ENCODE measurements around the gene CLMN. TPM values are rescaled to one million over a fixed set of nuclear protein-coding genes. Genes with fewer than 3 reads are reported as not detected.

CLMN gene
- total RNA-seq, 1 donor from 2014 or later, result 6.3 TPM

DNA sequence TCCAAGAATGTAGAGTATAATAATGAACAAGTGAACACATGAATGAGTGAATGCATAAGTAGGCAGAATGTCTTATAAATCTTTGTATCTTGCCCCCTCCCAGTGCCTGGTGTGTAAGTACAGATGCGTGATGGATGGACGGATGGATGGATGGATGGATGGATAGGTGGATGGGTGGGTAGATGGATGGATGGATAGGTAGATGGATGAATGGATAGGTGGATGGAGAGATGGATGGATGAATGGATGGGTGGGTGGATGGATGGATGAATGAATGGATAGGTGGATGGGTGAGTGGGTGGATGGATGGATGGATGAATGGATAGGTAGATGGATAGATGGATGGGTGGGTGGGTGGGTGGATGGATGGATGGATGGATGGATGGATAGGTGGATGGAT, 74.4 kb downstream of the CLMN start:
- peaks cover 8% of the 10 kb centered on the region for H3K4me1 ChIP-seq
- H3K27me3 ChIP-seq, result no peaks in the 10 kb centered on the region
- H3K27ac ChIP-seq, result no peak overlapping the region
- H4K20me1 ChIP-seq (ENCODE audit: low read depth), result no peaks in the 10 kb centered on the region
- no peaks in the 10 kb centered on the region for H3K36me3 ChIP-seq
- Mint-ChIP-seq H3K27ac (no peak overlapping the region), H3K36me3 (no peaks in the 10 kb centered on the region), H3K4me1 (peaks cover 27% of the 10 kb centered on the region), H3K4me3 (no peak overlapping the region), H3K9me3 (peaks cover 2% of the 10 kb centered on the region), H3K27me3 (ENCODE audit: insufficient read depth, low read depth) (peaks cover 2% of the 10 kb centered on the region)
- TF ChIP-seq, protein P1, sequence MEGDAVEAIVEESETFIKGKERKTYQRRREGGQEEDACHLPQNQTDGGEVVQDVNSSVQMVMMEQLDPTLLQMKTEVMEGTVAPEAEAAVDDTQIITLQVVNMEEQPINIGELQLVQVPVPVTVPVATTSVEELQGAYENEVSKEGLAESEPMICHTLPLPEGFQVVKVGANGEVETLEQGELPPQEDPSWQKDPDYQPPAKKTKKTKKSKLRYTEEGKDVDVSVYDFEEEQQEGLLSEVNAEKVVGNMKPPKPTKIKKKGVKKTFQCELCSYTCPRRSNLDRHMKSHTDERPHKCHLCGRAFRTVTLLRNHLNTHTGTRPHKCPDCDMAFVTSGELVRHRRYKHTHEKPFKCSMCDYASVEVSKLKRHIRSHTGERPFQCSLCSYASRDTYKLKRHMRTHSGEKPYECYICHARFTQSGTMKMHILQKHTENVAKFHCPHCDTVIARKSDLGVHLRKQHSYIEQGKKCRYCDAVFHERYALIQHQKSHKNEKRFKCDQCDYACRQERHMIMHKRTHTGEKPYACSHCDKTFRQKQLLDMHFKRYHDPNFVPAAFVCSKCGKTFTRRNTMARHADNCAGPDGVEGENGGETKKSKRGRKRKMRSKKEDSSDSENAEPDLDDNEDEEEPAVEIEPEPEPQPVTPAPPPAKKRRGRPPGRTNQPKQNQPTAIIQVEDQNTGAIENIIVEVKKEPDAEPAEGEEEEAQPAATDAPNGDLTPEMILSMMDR (IDR thresholded peaks at IDR 0.05), result no peak
- TF ChIP-seq EZH2 (IDR thresholded peaks at IDR 0.05) (no peak), EZH2phosphoT487 (IDR thresholded peaks at IDR 0.05) (no peak)
- no peak overlapping the region for H3K4me2 ChIP-seq
- no peak overlapping the region for H3K9ac ChIP-seq
- no peak for DNase-seq (ENCODE audit: low spot score)
- H3K79me2 ChIP-seq (ENCODE audit: low read depth), result no peaks in the 10 kb centered on the region
- no peak overlapping the region for H3K4me3 ChIP-seq
- no peak overlapping the region for H2AFZ ChIP-seq (replicated peaks)
- no peaks in the 10 kb centered on the region for H3F3A ChIP-seq (ENCODE audit: low read depth)
- H3K9me3 ChIP-seq (ENCODE audit: low read depth), result no peaks in the 10 kb centered on the region

DNA sequence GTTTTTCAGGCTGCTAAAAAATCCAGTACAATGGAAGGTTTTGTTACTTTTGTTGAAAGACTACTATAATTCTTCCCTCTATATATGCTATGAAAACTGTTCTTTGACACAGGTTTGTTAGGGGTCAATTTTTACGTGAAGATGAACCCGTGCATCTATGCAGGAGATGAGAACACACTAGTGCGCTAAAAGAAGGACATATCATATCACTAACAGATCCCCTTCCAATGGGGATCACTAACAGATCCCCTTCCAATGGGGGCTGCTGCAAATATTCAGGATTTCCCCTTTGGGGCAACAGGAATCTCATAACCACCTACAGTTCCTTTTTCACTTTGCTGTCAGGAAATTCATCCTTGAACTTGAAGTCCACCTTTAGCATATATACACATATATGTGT, 75.1 kb downstream of the CLMN start:
- Histone ChIP-seq H3K4me2 (no peak overlapping the region), H3K36me3 (no peaks in the 10 kb centered on the region), H3K4me3 (no peak overlapping the region), H3K79me2 (ENCODE audit: low read depth) (no peaks in the 10 kb centered on the region), H3K4me1 (peaks cover 1% of the 10 kb centered on the region), H4K20me1 (ENCODE audit: low read depth) (no peaks in the 10 kb centered on the region), H3K9me3 (ENCODE audit: low read depth) (no peaks in the 10 kb centered on the region), H3K9ac (no peak overlapping the region), H3K27me3 (no peaks in the 10 kb centered on the region), H3K27ac (no peak overlapping the region), H3F3A (ENCODE audit: low read depth) (no peaks in the 10 kb centered on the region), H2AFZ (replicated peaks) (no peak overlapping the region)
- peaks cover 19% of the 10 kb centered on the region for H3K4me1 Mint-ChIP-seq
- no peak for TF ChIP-seq EZH2phosphoT487 (IDR thresholded peaks at IDR 0.05)
- TF ChIP-seq, protein P1 (IDR thresholded peaks at IDR 0.05), result no peak
- no peak for TF ChIP-seq EZH2 (IDR thresholded peaks at IDR 0.05)
- peaks cover 2% of the 10 kb centered on the region for H3K9me3 Mint-ChIP-seq
- H3K27me3 Mint-ChIP-seq (ENCODE audit: insufficient read depth, low read depth), result peaks cover 2% of the 10 kb centered on the region
- DNase-seq (ENCODE audit: low spot score), result no peak
- H3K36me3 Mint-ChIP-seq, result no peaks in the 10 kb centered on the region
- no peak overlapping the region for H3K4me3 Mint-ChIP-seq
- H3K27ac Mint-ChIP-seq, result no peak overlapping the region

DNA sequence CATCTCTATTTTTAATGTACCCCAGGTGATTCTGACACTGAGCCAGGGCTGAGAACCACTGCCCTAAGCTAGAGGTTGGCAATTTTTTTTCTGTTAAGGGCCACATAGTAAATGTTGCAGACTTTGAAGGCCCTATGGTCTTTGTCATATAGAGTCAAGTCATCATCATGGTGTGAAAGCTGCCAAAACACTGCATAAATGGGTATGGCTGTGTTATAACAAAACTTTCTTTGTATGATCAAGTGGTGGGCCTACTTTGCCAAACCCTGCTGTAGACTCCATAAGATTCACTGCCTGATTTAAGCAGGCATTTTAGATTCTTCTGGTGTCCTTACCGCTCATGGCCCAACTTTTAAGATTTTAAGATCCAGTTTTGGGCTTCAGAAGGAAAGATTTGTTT, 76.8 kb downstream of the CLMN start:
- DNase-seq (ENCODE audit: low spot score), result no peak
- H3K4me1 Mint-ChIP-seq, result peaks cover 12% of the 10 kb centered on the region
- no peaks in the 10 kb centered on the region for H3K9me3 ChIP-seq (ENCODE audit: low read depth)
- no peaks in the 10 kb centered on the region for H3K36me3 Mint-ChIP-seq
- no peak overlapping the region for H3K4me3 Mint-ChIP-seq
- H3K79me2 ChIP-seq (ENCODE audit: low read depth), result no peaks in the 10 kb centered on the region
- H3K4me1 ChIP-seq, result peaks cover 8% of the 10 kb centered on the region
- no peak for TF ChIP-seq EZH2phosphoT487 (IDR thresholded peaks at IDR 0.05)
- TF ChIP-seq EZH2 (IDR thresholded peaks at IDR 0.05), result no peak
- TF ChIP-seq, protein P1 (IDR thresholded peaks at IDR 0.05), result no peak
- H3K4me3 ChIP-seq, result no peak overlapping the region
- peaks cover 2% of the 10 kb centered on the region for H3K9me3 Mint-ChIP-seq
- peaks cover 2% of the 10 kb centered on the region for H3K27me3 Mint-ChIP-seq (ENCODE audit: insufficient read depth, low read depth)
- no peaks in the 10 kb centered on the region for H3F3A ChIP-seq (ENCODE audit: low read depth)
- no peak overlapping the region for H3K27ac ChIP-seq
- no peak overlapping the region for H3K4me2 ChIP-seq
- H3K27me3 ChIP-seq, result no peaks in the 10 kb centered on the region
- H3K27ac Mint-ChIP-seq, result no peak overlapping the region
- no peaks in the 10 kb centered on the region for H4K20me1 ChIP-seq (ENCODE audit: low read depth)
- no peak overlapping the region for H3K9ac ChIP-seq
- H2AFZ ChIP-seq (replicated peaks), result no peak overlapping the region
- no peaks in the 10 kb centered on the region for H3K36me3 ChIP-seq

Data from neural progenitor cell (in vitro differentiated cells).